ENCODE data around the gene B3GAT2. TPM values are rescaled to one million over a fixed set of nuclear protein-coding genes. Genes with fewer than 3 reads are reported as not detected.

The B3GAT2 gene
- total and polyA plus RNA-seq, 2 donors (not counting 1 experiment from before 2014, with no cell fraction given), result not detected

GRCh38 chr6:70957284-70957617, 391 bp upstream of the B3GAT2 start:
- Mint-ChIP-seq H3K9me3 (ENCODE audit: insufficient read depth) (no peaks in the 10 kb centered on the region), H3K4me1 (peaks cover 26% of the 10 kb centered on the region), H3K27me3 (peaks cover 54% of the 10 kb centered on the region), H3K27ac (no peak overlapping the region), H3K4me3 (peak overlapping the region; percentile 70)
- H3K4me2 ChIP-seq (replicated peaks; ENCODE audit: low read depth, low read length, poor library complexity, severe bottlenecking), result peak overlapping the region; percentile 94
- peaks cover 0 to 41% (median 19%) of the 10 kb centered on the region in 4 experiments for H3K27me3 ChIP-seq (replicated peaks in 1 of 4; ENCODE audit: control extremely low read depth in 1 of 4, control insufficient read depth in 3 of 4, insufficient read depth in 4 of 4, low read length in 3 of 4)
- no peaks in the 10 kb centered on the region for H3K36me3 ChIP-seq (replicated peaks in 1 of 2; ENCODE audit: control extremely low read depth in 1 of 2, control insufficient read depth in 1 of 2, extremely low read depth in 1 of 2, insufficient read depth in 2 of 2, low read length in 1 of 2)
- H3K27ac ChIP-seq (ENCODE audit: low read length in 2 of 2), result no peak overlapping the region
- POLR2A ChIA-PET, result no interaction called here
- peak overlapping the region; percentile 67 for H3K9ac ChIP-seq (ENCODE audit: low read length)
- H3K4me3 ChIP-seq (ENCODE audit: control extremely low read depth in 1 of 5, extremely low read depth in 1 of 5, insufficient read depth in 1 of 5, low read depth in 2 of 5, low read length in 4 of 5), result peak overlapping the region in 3 of 5 experiments; percentile 48 to 66 (median 52)
- H3K4me1 ChIP-seq (ENCODE audit: control insufficient read depth in 2 of 2, insufficient read depth in 2 of 2, low read length in 2 of 2), result peaks cover 22 to 24% of the 10 kb centered on the region in 2 donors
- DNase-seq (no peak), ATAC-seq (ENCODE audit: low read depth) (no peak)
- H3K79me2 ChIP-seq (ENCODE audit: control insufficient read depth, insufficient read depth, low read length), result no peaks in the 10 kb centered on the region
- intact Hi-C loops (cut with micrococcal nuclease), result loop anchor here (5.0 to 10.0 kb wide), 2 partner anchors 388 to 645 kb away; no protein-coding TSS in a partner anchor
- 16% methylated on average over 19 of the region's 19 CpGs for WGBS (ENCODE audit: insufficient coverage)
- TF ChIP-seq CTCF (IDR thresholded peaks at IDR 0.05) (no peak), EZH2 (IDR thresholded peaks at IDR 0.05; ENCODE audit: borderline replicate concordance, insufficient read depth, low read depth, low read length, poor library complexity, severe bottlenecking) (no peak)
- peaks cover 0 to 12% (median 0%) of the 10 kb centered on the region in 3 donors for H3K9me3 ChIP-seq (ENCODE audit: control extremely low read depth in 1 of 3, control insufficient read depth in 2 of 3, insufficient read depth in 1 of 3, low read length in 2 of 3)
- H4K20me1 ChIP-seq (ENCODE audit: control insufficient read depth, insufficient read depth, low read length, poor library complexity, severe bottlenecking), result no peaks in the 10 kb centered on the region
- CTCF ChIA-PET, result interaction anchor here (1.2 to 3.7 kb wide), 2 partner anchors 53 to 737 kb away, joined by 3 to 22 read pairs; no protein-coding TSS in a partner anchor
- H2AFZ ChIP-seq (ENCODE audit: insufficient read depth, low read depth, low read length, poor library complexity, severe bottlenecking), result peak overlapping the region; percentile 74

- peak overlapping the region; percentile 94 for H3K4me2 ChIP-seq (replicated peaks; ENCODE audit: low read depth, low read length, poor library complexity, severe bottlenecking)
- Mint-ChIP-seq H3K4me3 (peak overlapping the region; percentile 82), H3K27ac (no peak overlapping the region), H3K4me1 (peaks cover 26% of the 10 kb centered on the region), H3K9me3 (ENCODE audit: insufficient read depth) (no peaks in the 10 kb centered on the region), H3K27me3 (peaks cover 57% of the 10 kb centered on the region)
- DNase-seq (no peak), ATAC-seq (ENCODE audit: low read depth) (no peak)
- H3K27ac ChIP-seq (ENCODE audit: low read length in 2 of 2), result no peak overlapping the region
- WGBS (ENCODE audit: insufficient coverage), result 2% methylated on average over 27 of the region's 27 CpGs
- H3K27me3 ChIP-seq (replicated peaks in 1 of 4; ENCODE audit: control extremely low read depth in 1 of 4, control insufficient read depth in 3 of 4, insufficient read depth in 4 of 4, low read length in 3 of 4), result peaks cover 0 to 41% (median 19%) of the 10 kb centered on the region in 4 experiments
- peak overlapping the region; percentile 67 for H3K9ac ChIP-seq (ENCODE audit: low read length)
- no peaks in the 10 kb centered on the region for H4K20me1 ChIP-seq (ENCODE audit: control insufficient read depth, insufficient read depth, low read length, poor library complexity, severe bottlenecking)
- TF ChIP-seq CTCF (IDR thresholded peaks at IDR 0.05), result peak; percentile 66
- no peak for TF ChIP-seq EZH2 (IDR thresholded peaks at IDR 0.05; ENCODE audit: borderline replicate concordance, insufficient read depth, low read depth, low read length, poor library complexity, severe bottlenecking)
- no peaks in the 10 kb centered on the region for H3K79me2 ChIP-seq (ENCODE audit: control insufficient read depth, insufficient read depth, low read length)
- no peaks in the 10 kb centered on the region for H3K36me3 ChIP-seq (replicated peaks in 1 of 2; ENCODE audit: control extremely low read depth in 1 of 2, control insufficient read depth in 1 of 2, extremely low read depth in 1 of 2, insufficient read depth in 2 of 2, low read length in 1 of 2)
- ChIA-PET POLR2A (no interaction called here), CTCF (interaction anchor here (0.7 to 3.7 kb wide), 17 partner anchors 9 to 735 kb away, joined by 3 to 34 read pairs (median 4); no protein-coding TSS in a partner anchor)
- H3K4me1 ChIP-seq (ENCODE audit: control insufficient read depth in 2 of 2, insufficient read depth in 2 of 2, low read length in 2 of 2), result peaks cover 22 to 24% of the 10 kb centered on the region in 2 donors
- H2AFZ ChIP-seq (ENCODE audit: insufficient read depth, low read depth, low read length, poor library complexity, severe bottlenecking), result peak overlapping the region; percentile 74
- H3K4me3 ChIP-seq (ENCODE audit: control extremely low read depth in 1 of 5, extremely low read depth in 1 of 5, insufficient read depth in 1 of 5, low read depth in 2 of 5, low read length in 4 of 5), result peak overlapping the region in 4 of 5 experiments; percentile 29 to 66 (median 50)
- H3K9me3 ChIP-seq (ENCODE audit: control extremely low read depth in 1 of 3, control insufficient read depth in 2 of 3, insufficient read depth in 1 of 3, low read length in 2 of 3), result peaks cover 0 to 12% (median 0%) of the 10 kb centered on the region in 3 donors
- intact Hi-C loops (cut with micrococcal nuclease), result loop anchor here (5.0 to 10.0 kb wide), 2 partner anchors 389 to 644 kb away; no protein-coding TSS in a partner anchor
Observed at GRCh38 chr6:70956191-70956450, 739 bp downstream of the B3GAT2 start.

Measured in B cell (primary cell).